Choroid plexus epithelial cell (primary cell): ENCODE data around the gene S100A2.
"Not testable (repeated sequence)": the region's sequence is repeated elsewhere in the genome, so short reads cannot be mapped to it uniquely, and the experiment has no call there.

Experiments
- DNase-seq: peaks from one replicate; pipeline ENCODE4 v3.0.0-alpha.2; 2010; ENCODE audit warnings: low read depth
- H3K4me3 ChIP-seq: 2 replicates; pipeline ENCODE4 v1.5.1; 2011; ENCODE audit warnings: low read depth, mild to moderate bottlenecking, control low read depth, low read length, moderate library complexity
- TF ChIP-seq, protein P1 (sequence below): conservative IDR thresholded peaks from 2 replicates; pipeline ENCODE4 v1.5.1; 2011; ENCODE audit warnings: low read depth, mild to moderate bottlenecking, control low read depth, inconsistent platforms, low read length, moderate library complexity

Gene S100A2

DNA sequence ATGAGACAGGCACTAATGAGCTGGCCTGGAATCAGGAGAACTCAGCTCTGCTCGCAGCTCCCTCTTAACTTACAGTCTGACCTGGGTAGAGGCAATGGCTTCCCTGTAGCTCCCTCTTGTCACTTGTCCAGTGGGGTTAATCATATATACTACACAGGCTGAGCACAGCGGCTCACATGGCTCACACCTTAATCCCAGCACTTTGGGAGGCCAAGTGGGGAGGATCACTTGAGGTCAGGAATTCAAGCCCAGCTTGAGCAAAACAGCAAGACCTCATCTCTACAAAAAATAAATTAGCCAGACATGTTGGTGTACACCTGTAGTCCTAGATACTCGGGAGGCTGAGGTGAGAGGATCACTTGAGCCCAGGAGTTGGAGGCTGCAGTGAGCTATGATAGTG is 34.0 kb downstream of the S100A2 start:
- TF ChIP-seq, protein P1, sequence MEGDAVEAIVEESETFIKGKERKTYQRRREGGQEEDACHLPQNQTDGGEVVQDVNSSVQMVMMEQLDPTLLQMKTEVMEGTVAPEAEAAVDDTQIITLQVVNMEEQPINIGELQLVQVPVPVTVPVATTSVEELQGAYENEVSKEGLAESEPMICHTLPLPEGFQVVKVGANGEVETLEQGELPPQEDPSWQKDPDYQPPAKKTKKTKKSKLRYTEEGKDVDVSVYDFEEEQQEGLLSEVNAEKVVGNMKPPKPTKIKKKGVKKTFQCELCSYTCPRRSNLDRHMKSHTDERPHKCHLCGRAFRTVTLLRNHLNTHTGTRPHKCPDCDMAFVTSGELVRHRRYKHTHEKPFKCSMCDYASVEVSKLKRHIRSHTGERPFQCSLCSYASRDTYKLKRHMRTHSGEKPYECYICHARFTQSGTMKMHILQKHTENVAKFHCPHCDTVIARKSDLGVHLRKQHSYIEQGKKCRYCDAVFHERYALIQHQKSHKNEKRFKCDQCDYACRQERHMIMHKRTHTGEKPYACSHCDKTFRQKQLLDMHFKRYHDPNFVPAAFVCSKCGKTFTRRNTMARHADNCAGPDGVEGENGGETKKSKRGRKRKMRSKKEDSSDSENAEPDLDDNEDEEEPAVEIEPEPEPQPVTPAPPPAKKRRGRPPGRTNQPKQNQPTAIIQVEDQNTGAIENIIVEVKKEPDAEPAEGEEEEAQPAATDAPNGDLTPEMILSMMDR: no peak
- DNase-seq: no peak
- H3K4me3 ChIP-seq: no peak overlapping the region

GRCh38 chr1:153527683-153528040 is 38.0 kb downstream of the S100A2 start:
- TF ChIP-seq, protein P1: no peak
- no peak overlapping the region for H3K4me3 ChIP-seq
- DNase-seq: no peak

- no peak for DNase-seq
- no peak overlapping the region for H3K4me3 ChIP-seq
- TF ChIP-seq, protein P1: no peak
Measured at GRCh38 chr1:153527023-153527682, 38.5 kb downstream of the S100A2 start.

GRCh38 chr1:153526132-153526543 is 39.5 kb downstream of the S100A2 start:
- no peak overlapping the region for H3K4me3 ChIP-seq
- TF ChIP-seq, protein P1: no peak
- no peak for DNase-seq

GRCh38 chr1:153525088-153525728 is 40.4 kb downstream of the S100A2 start:
- no peak overlapping the region for H3K4me3 ChIP-seq
- TF ChIP-seq, protein P1: no peak
- peak; percentile 55 for DNase-seq

GRCh38 chr1:153522353-153523048 is 43.1 kb downstream of the S100A2 start:
- DNase-seq, H3K4me3 ChIP-seq: not testable (repeated sequence)

DNA sequence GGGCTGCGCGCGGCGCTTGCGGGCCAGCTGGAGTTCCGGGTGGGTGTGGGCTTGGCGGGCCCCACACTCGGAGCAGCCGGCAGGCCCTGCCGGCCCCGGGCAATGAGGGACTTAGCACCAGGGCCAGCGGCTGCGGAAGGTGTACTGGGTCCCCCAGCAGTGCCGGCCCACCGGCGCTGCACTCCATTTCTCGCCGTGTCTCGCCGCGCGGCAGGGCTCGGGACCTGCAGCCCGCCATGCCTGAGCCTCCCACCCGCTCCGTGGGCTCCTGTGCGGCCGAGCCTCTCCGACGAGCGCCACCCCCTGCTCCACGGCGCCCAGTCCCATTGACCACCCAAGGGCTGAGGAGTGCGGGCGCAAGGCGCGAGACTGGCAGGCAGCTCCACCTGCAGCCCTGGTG is 43.8 kb downstream of the S100A2 start:
- not testable (repeated sequence) for DNase-seq, H3K4me3 ChIP-seq
